IPS-20b (cell line): Measurements from ENCODE around the gene KDELR1.
"Not testable (repeated sequence)": the region's sequence is repeated elsewhere in the genome, so short reads cannot be mapped to it uniquely, and the experiment has no call there.

ENCODE experiments used
- H3K27ac ChIP-seq: one replicate; pipeline ENCODE4 v1.5.1; 2013; ENCODE audit warnings: low read length
- H3K27me3 ChIP-seq: 2 replicates; pipeline ENCODE4 v1.6.1; 2013; ENCODE audit warnings: mild to moderate bottlenecking, low read length, inconsistent platforms; ENCODE audit not compliant: insufficient read depth
- H3K36me3 ChIP-seq: 2 replicates; pipeline ENCODE4 v1.6.1; 2013; ENCODE audit warnings: low read depth, mild to moderate bottlenecking, inconsistent platforms, low read length, moderate library complexity; ENCODE audit not compliant: insufficient read depth
- H3K4me1 ChIP-seq: 2 replicates; pipeline ENCODE4 v1.6.1; 2013; ENCODE audit warnings: mild to moderate bottlenecking, control low read depth, inconsistent platforms, low read length, moderate library complexity; ENCODE audit not compliant: insufficient read depth
- H3K4me3 ChIP-seq: 2 replicates; pipeline ENCODE4 v1.5.1; 2013; ENCODE audit warnings: mild to moderate bottlenecking, low read length, inconsistent platforms
- H3K9ac ChIP-seq: 2 replicates; pipeline ENCODE4 v1.6.1; 2013; ENCODE audit warnings: low read depth, mild to moderate bottlenecking, inconsistent platforms, low read length, moderate library complexity
- H3K9me3 ChIP-seq: 2 replicates; pipeline ENCODE4 v1.6.1; 2013; ENCODE audit warnings: mild to moderate bottlenecking, low read depth, low read length, inconsistent platforms; ENCODE audit not compliant: insufficient read depth

The KDELR1 gene

DNA sequence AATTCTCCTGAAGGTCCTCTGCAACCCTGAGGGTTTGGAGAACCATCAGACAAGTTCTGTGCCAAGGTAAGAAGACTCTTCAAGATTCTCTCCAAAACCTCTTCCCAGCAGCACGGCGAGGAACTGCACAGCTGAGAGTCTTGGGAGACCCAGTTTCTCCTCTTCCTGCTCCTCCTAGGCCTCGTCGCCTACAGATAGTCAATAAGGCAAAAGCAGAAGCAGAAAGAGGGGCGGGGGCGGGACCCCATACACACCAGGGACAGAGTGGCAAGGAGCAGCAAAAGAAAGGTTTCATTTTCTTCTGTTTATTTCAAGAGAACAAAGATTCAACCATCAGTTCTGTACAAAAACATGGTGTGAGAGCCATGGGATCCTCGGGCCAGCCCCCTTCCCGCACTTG, 9.1 kb downstream of the KDELR1 start:
- no peaks in the 10 kb centered on the region for H3K9me3 ChIP-seq
- H3K4me3 ChIP-seq: no peak overlapping the region
- H3K27me3 ChIP-seq: no peaks in the 10 kb centered on the region
- no peak overlapping the region for H3K27ac ChIP-seq
- no peak overlapping the region for H3K9ac ChIP-seq
- H3K36me3 ChIP-seq: peaks cover 59% of the 10 kb centered on the region
- no peaks in the 10 kb centered on the region for H3K4me1 ChIP-seq

DNA sequence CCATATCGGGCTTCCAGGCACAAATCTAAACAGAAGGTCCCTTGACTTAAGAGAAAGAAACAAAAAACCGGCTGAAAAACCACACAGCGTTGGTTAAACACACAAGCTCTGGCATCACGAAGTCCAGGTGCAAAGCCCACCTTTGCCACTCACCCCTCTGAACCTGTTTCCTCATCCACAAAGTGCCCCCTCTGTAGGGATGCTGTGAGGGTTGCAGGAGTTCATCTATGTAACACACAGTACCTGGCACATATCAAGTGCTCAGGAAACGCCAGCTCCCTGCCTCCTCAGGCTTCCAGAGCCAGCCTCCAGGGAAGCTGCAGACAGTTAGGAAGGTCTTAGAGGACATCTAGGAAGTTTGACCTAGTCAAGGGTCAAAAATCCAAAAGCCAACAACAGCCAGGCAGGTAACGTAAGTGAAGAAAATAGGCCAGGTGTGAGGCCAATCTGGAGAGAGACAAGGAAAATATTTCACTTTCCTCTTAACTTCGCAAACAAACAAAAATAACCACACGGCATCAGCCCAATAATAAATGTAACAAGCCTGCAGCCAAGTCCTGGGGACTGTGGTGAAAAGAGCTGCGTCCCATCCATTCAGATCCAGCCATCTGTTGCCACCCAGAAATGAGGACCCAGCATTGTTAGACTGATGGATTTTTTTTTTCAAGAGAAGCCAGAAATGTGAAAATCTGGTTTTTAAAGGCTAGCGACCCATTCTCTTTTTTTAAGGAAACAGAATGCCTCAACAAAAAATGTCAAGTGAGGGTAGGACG, 10.0 kb downstream of the KDELR1 start:
- no peaks in the 10 kb centered on the region for H3K4me1 ChIP-seq
- no peak overlapping the region for H3K9ac ChIP-seq
- no peaks in the 10 kb centered on the region for H3K27me3 ChIP-seq
- no peak overlapping the region for H3K4me3 ChIP-seq
- no peak overlapping the region for H3K27ac ChIP-seq
- H3K9me3 ChIP-seq: no peaks in the 10 kb centered on the region
- peaks cover 50% of the 10 kb centered on the region for H3K36me3 ChIP-seq

DNA sequence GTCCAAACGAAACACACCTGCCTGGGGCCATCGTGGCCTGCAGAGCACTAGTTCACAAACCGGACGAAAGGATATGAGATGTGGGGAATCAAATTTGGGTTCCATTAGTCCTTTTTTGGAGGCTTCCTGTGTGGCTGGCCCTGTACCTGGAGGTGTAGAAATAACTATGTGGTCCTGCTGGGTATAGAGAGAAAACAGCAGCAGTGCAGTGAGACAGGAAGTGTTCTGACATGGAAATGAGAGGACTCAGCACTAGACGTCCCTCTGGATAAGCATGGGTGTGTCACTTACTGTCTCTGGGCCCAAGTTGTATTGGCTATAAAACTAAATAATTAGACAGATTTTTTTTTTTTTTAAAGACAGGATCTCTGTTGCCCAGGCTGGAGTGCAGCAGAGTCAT, 12.3 kb downstream of the KDELR1 start:
- Histone ChIP-seq H3K27ac (no peak overlapping the region), H3K9ac (no peak overlapping the region), H3K4me1 (no peaks in the 10 kb centered on the region), H3K27me3 (no peaks in the 10 kb centered on the region), H3K36me3 (peaks cover 27% of the 10 kb centered on the region), H3K9me3 (no peaks in the 10 kb centered on the region), H3K4me3 (no peak overlapping the region)

DNA sequence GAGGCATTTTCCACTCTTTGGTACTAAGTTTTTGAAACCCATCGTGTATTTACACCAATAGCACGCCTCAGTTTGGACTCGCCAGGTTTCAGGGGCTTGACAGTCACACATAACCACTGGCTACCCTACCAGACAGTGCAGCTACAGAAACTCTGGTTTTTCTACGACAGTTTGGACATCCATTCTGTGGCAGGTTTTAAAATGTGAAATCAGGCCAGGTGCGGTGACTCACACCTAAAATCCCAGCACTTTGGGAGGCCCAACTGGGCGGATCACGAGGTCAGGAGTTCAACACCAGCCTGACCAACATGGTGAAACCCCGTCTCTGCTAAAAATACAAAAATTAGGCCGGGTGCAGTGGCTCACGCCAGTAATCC, 13.2 kb downstream of the KDELR1 start:
- Histone ChIP-seq H3K9me3 (no peaks in the 10 kb centered on the region), H3K4me1 (no peaks in the 10 kb centered on the region), H3K36me3 (peaks cover 18% of the 10 kb centered on the region), H3K27me3 (no peaks in the 10 kb centered on the region), H3K27ac (no peak overlapping the region), H3K9ac (no peak overlapping the region), H3K4me3 (no peak overlapping the region)

DNA sequence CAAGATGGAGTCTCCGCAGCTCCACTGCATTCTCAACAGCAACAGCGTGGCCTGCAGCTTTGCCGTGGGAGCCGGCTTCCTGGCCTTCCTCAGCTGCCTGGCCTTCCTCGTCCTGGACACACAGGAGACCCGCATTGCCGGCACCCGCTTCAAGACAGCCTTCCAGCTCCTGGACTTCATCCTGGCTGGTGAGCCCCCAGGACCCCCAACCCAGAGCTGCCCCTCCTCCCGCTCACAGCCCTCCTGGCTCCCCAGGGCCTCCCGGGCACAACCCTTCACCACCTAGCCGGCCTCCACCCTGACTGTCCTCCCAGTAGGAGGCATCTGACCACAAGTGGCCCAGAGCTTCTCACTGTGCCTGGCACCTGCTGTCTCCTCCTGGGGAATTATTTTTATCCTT, 17.8 kb downstream of the KDELR1 start:
- no peaks in the 10 kb centered on the region for H3K36me3 ChIP-seq
- H3K27ac ChIP-seq: no peak overlapping the region
- no peaks in the 10 kb centered on the region for H3K9me3 ChIP-seq
- no peak overlapping the region for H3K9ac ChIP-seq
- no peaks in the 10 kb centered on the region for H3K4me1 ChIP-seq
- no peak overlapping the region for H3K4me3 ChIP-seq
- no peaks in the 10 kb centered on the region for H3K27me3 ChIP-seq

DNA sequence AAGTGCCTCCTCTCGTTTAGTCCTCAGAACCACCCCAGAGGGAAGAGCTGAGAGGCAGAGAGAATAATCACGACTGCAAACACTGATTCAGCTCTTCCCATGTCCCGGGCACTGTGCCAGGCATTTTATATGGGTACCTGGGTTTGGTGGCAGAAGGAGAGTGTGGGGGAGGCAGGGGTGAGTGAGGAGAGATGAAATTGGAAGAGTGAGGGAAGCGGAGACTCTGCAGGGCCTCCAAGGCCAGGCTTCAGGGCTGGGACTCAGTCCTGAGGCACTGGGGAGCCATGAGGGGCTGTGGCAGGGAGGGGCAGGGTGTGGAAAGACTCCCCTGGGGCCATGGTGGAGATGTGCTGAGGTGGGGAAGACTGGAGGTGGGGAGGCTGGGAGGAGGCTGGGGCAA, 18.4 kb downstream of the KDELR1 start:
- Histone ChIP-seq H3K36me3 (no peaks in the 10 kb centered on the region), H3K4me1 (no peaks in the 10 kb centered on the region), H3K4me3 (no peak overlapping the region), H3K27ac (no peak overlapping the region), H3K9me3 (no peaks in the 10 kb centered on the region), H3K9ac (no peak overlapping the region), H3K27me3 (no peaks in the 10 kb centered on the region)

DNA sequence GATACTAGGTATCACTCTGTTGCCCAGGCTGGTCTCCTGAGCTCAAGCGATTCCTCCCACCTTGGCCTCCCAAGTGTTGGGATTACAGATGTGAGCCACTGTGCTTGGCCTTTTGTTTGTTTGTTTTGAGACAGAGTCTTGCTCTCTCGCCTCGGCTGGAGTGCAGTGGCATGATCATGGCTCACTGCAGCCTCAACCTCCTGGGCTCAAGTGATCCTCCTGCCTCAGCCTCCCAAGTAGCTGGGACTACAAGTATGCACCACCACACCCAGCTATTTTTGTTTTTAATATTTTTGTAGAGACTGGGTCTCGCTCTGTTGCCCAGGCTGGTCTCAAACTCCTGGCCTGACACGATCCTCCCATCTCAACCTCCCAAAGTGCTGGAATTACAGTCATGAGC, 19.6 kb downstream of the KDELR1 start:
- H3K36me3 ChIP-seq, H3K27me3 ChIP-seq, H3K27ac ChIP-seq, H3K9ac ChIP-seq, H3K9me3 ChIP-seq, H3K4me3 ChIP-seq, H3K4me1 ChIP-seq: not testable (repeated sequence)

DNA sequence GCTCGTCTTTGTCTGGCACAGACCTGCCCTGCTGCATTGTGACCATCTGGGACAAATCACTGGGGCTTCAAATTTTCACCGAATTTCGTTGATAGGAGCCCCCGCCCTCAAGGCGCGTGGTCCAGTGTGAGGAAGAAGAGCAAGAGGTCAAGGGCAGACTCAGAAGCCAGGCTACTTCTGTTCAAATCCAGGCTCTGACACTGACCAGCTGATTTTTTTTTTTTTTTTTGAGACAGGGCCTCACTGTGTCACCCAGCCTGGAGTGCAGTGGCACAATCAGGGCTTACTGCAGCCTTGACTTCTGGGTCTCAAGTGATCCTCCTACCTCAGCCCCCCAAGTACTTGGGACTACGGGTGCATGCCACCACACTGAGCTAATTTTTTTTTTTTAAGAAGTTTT, 20.0 kb downstream of the KDELR1 start:
- no peak overlapping the region for H3K4me3 ChIP-seq
- no peaks in the 10 kb centered on the region for H3K27me3 ChIP-seq
- no peaks in the 10 kb centered on the region for H3K4me1 ChIP-seq
- H3K27ac ChIP-seq: no peak overlapping the region
- H3K9ac ChIP-seq: no peak overlapping the region
- no peaks in the 10 kb centered on the region for H3K36me3 ChIP-seq
- no peaks in the 10 kb centered on the region for H3K9me3 ChIP-seq

DNA sequence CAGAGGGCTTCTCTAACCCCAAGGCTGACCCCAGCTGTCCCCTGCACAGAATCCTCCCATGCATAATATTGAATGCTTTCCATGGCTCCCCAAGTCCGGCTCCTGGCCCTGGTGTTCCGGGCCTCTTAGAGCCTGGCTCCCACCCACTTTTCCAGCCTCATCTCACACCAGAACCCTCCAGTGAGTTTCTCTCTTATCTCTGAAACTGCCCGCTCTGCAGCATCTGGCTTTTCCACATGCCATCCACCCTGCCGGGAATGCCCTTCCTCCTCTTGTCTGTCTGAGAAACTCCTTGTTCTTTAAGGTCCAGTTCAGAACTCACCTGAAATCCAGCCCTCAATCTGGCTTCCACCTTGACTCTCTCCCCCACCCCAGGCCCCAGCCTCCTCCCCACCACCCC, 20.4 kb downstream of the KDELR1 start:
- H3K4me1 ChIP-seq: no peaks in the 10 kb centered on the region
- H3K4me3 ChIP-seq: no peak overlapping the region
- no peak overlapping the region; the same call in 1 of the 2 replicates for H3K9ac ChIP-seq
- H3K27me3 ChIP-seq: no peaks in the 10 kb centered on the region
- H3K27ac ChIP-seq: no peak overlapping the region
- no peaks in the 10 kb centered on the region for H3K36me3 ChIP-seq
- H3K9me3 ChIP-seq: no peaks in the 10 kb centered on the region

DNA sequence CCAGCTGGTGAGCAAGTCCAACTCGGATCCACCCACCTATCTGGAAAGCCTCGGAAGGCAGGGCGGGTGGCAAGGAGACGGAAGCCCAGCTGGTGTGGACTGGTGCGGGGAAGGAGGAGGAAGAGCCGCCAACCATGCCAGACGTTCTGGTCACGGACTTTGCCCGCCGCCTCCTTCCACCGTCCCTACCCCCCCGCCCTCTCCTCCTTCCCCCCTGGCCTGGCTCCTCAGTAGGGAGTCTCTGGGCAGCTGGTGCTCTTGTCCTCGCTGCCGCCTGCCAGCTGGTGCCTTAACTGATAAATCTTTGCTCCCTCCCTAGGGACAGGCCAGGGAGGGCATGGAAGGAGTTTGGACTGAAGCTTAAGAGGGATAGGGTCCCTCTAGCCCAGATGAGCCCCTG, 22.4 kb downstream of the KDELR1 start:
- H3K4me1 ChIP-seq: peaks cover 3% of the 10 kb centered on the region; the same call in 1 of the 2 replicates
- no peaks in the 10 kb centered on the region for H3K9me3 ChIP-seq
- no peaks in the 10 kb centered on the region for H3K36me3 ChIP-seq
- H3K9ac ChIP-seq: no peak overlapping the region
- no peak overlapping the region for H3K4me3 ChIP-seq
- H3K27ac ChIP-seq: no peak overlapping the region
- H3K27me3 ChIP-seq: peaks cover 6% of the 10 kb centered on the region; the same call in 1 of the 2 replicates

DNA sequence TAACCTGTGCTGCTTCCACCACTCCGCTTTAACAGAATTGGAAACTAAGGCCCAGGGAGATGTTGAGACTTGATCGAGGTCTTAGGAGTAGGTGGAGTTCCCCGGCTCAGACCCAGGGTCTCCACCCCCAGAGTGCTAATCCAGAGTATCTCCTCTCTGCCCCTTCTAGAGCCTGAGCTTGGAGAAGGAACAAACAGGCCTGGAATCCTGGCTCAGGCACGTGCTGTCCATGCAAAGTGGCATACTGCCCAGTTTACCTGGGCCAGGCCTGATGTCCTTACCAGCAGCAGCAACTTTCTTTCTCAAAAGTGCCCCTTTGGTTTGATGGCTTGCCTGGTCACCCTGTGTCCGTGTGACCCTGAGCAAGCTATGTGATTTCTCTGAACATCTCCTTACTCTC, 23.5 kb downstream of the KDELR1 start:
- no peak overlapping the region for H3K4me3 ChIP-seq
- no peak overlapping the region for H3K27ac ChIP-seq
- no peaks in the 10 kb centered on the region for H3K9me3 ChIP-seq
- no peak overlapping the region for H3K9ac ChIP-seq
- no peaks in the 10 kb centered on the region for H3K36me3 ChIP-seq
- peaks cover 6% of the 10 kb centered on the region; the same call in 1 of the 2 replicates for H3K27me3 ChIP-seq
- H3K4me1 ChIP-seq: peaks cover 3% of the 10 kb centered on the region; the same call in 1 of the 2 replicates

DNA sequence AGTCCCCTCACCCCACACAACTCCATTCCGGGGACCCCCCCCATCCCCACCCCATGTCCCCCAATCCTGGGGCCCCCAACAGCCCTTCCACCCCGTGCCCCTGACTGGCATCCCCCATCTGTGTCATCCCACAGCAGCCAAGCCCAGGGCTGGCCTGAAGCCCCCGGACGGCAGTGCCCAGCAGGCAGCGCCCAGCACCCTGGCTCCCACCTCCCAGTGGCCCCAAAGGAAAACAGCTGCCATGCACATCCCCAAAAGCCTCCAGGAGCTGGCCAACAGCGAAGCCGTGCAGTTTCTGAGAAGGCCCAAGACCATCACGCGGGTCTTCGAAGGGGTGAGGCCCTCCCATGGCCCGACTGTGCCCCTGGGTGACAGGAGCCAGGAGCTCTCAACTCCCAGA, 25.7 kb downstream of the KDELR1 start:
- Histone ChIP-seq H3K4me1 (peaks cover 3% of the 10 kb centered on the region; the same call in 1 of the 2 replicates), H3K27ac (no peak overlapping the region), H3K27me3 (peaks cover 6% of the 10 kb centered on the region; the same call in 1 of the 2 replicates), H3K9ac (no peak overlapping the region), H3K9me3 (no peaks in the 10 kb centered on the region), H3K4me3 (no peak overlapping the region), H3K36me3 (no peaks in the 10 kb centered on the region)
